HL-60/S4 (cell line): ENCODE results near the gene PLEKHB2.
"Not testable (repeated sequence)": the region's sequence is repeated elsewhere in the genome, so short reads cannot be mapped to it uniquely, and the experiment has no call there.

Source experiments
- in situ Hi-C: fragments of 300-500 bp; cut with MboI; formaldehyde crosslinking; loops from 2 replicates; pipeline ENCODE4 v1.14.3; 2022; ENCODE audit warnings: low sequenced_read_pairs

Gene PLEKHB2

DNA sequence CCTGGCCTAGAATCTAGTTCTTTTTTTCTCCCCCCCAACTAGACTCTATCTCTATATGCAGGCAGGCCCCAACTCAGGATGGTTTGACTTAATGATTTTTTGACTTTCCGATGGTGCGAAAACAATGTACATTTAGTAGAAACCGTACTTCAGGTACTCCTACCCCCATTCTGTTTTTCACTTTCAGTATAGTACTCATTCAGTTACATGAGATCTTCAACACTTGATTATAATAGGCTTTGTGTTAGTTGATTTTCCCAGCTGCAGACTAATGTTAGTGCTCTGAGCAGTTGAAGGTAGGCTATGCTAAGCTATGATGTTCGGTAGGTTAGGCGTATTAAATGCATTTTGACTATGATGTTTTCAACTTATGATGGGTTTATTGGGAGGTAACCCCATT lies 37.7 kb downstream of the PLEKHB2 start:
- in situ Hi-C loops = no loop called here

DNA sequence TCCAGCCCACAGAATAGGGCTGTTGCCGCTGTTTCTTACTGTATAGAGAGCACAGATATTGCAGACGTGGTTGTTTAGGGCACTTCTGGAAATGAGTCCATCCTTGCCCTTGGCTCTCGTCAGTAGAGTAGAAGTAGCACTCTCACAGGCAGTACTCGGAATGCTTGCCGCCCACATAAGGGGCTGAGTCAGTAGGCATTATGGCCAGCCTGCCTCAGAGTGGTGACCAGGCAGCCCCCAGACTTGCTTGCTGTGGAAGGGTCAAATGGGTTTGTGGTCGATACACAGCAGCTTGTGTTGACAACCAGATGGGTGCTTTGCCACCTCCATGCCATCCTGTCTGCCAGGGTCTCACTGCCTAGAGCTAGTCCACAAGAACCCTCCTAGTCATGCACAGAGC lies 38.7 kb downstream of the PLEKHB2 start:
- in situ Hi-C loops = no loop called here

DNA sequence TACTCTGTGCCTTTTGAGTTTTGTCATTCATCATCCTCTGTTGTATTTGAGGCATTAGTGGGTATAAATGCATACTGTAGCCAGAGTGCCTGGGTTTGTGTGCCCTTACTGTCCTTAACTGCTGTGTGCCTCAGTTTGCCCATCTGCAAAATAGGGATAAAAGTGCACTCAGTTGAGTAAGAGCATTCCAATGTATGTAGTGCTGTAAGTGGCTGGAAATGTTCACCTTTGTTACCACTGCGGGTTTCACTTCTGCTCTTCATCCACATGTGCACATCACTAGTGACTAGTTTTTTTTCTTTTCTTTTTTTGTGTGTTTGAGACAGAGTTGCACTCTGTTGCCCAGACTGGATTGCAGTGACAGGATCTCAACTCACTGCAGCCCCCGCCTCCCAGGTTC lies 39.9 kb downstream of the PLEKHB2 start:
- in situ Hi-C loops = no loop called here

DNA sequence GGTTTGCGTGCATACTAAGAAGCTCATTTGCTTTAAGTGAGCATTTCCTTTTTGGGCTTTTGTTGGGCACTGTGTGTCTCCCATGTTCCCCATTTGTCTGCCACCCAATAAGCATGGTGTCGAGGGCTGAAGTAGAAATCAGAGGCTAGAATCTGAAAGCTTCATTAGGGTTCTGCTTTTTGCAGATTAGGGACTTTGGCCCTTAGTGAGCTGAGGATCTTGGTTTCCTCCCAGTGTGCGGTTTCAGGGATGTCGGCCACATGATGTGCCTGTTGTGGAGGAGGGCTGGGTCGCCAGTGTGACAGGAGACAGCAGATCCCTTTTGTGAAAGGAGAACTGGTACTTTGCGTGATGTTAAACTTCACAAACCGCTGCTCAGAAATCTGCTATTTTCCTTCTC lies 41.1 kb downstream of the PLEKHB2 start:
- in situ Hi-C loops = no loop called here

DNA sequence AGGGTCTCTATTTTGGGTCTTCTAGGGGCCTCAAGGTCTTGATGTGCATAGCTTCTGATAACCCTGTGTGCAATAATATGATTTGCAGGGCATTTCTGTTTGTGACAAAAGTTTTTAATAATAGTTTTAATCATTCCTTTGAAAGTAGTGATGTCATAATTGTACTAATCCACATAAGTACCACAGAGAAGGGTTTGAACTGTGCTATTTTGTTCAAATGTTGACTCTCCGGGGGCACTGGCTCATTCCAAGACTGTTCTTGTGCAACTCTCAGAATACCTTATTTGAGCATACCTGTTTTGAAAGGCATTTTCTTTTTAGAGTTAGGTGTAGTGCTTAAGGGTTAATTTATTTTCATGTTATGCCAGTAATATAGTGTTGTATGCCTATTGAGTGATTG lies 41.6 kb downstream of the PLEKHB2 start:
- in situ Hi-C loops = no loop called here

DNA sequence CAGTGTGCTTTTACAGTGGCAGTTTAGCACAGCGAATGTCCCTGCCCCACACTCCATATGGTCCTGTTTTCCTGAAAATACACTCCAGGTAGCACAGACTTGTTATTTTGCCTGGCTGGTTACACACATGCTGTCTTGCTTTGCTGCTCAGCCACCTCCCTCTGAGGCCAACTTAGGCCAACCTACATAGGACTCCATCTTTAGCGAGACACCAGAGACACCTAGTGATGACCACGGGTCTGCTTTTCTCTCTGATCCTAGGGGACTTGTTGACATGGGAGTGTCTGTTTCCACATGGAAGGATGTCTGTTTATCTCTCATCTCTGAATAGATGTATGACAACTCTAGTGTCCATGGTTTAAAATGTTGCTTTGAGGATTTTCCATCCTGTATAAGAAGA lies 43.3 kb downstream of the PLEKHB2 start:
- in situ Hi-C loops = no loop called here

DNA sequence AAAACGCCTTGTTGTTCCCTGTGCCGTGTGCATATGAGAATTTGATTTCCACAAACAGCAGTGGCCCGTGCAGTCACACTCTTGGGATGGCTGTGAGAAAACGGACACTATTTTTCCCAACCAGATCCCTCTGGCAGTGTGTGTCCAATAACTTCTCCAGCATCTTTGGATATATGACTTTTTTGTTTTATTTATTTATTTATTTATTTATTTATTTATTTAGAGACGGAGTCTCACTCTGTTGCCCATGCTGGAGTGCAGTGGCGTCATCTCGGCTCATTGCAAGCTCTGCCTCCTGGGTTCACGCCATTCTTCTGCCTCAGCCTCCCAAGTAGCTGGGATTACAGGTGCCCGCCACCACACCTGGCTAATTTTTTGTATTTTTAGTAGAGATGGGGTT lies 45.0 kb downstream of the PLEKHB2 start:
- in situ Hi-C loops = not testable (repeated sequence)

DNA sequence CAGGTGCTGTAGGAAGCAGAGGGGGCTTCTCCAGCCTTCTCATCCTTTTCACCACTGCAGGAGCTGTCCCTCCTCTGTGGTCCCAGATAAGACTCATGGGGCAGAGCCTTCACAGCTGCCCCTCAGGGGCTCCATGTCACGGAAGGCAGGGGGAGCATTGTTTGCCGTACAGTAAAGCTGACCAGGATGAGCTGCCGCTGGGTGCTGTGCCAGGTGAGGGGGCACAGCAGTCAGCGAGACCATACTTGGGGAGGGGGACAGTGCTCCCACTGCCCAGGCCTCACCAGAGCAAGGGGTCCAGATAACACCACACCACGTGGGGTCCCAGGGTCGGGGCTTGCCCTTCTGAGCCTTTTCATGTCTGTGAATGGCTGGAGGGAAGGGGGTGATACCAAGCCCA lies 46.3 kb downstream of the PLEKHB2 start:
- in situ Hi-C loops = no loop called here

DNA sequence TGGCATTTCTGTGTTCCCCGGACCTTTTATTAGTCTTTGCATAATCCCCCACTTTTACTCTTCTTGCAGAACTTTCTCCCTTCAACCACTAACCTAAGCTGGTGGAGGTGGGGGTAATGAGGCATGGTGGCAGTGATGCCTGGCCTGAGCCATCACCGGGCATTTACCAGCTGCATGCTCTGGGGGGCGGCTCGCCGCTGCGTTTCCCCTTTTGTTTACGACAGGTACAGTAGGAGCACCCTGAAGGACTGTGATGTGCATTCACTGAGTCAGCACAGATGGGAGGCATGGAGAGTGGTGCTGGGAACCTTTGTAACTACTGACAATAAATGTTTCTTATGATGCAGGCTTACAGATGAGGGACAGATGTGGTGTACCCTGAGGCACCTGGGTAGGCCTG lies 46.9 kb downstream of the PLEKHB2 start:
- in situ Hi-C loops = no loop called here

DNA sequence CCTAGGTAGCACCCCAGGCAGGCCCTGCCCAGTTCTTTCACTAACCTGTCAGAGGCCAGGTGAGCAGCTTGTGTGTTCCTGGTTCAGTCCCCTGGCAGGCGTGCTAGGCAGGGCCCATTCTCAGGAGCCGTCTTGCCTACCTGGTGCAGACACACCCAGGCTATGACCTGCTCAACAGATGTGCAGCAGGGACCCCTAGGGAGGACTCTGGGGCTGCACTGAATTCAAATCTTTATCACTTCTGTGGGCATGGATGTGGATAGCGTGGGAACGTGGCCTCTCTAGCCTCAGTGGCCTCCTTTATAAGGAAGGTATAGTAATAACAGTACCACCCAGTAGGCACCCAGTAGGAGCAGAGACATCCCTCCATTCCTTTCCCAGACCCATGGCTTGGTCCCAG lies 48.4 kb downstream of the PLEKHB2 start:
- in situ Hi-C loops = no loop called here

DNA sequence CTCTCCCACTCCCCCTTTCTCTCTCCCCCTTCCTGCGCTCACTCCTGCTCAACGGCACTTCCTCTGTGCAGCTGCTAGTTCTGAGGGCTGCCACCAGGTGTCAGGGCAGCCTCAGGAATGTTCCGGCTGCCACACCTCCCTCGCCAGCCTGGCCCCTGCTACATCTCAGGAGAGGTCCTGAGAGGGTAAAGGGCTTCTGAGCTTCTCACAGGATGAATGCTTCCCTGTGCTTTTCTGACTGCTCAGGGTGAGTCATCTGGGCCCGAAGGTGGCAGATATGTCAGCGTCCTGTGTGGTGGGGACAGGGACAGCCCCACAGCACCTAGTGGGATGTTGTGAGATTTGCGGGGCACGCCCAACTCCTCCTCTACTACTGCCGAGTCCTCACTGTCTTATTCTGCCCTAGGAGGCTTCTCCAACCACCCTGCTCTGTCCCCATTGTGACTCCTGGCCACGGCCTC lies 49.0 kb downstream of the PLEKHB2 start:
- in situ Hi-C loops = no loop called here

DNA sequence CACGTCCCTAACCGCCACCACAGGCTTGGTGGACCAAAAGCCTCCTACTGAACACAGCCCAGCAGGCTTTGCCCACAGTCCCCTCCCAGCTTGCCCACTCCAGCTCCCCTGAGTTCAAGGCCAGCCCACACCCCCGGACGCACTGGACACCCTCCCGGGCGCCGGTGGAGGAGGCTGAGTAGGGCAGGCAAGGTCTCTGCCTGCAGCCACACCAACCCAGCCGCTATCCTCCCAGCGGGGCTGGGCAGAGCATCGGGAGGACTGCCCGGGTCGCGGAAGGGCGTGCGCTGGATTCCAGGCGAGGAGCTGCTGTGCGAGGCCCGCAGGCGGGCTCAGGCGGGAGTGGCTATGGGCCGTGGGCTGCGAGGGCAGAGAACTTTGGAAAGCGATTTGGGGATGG lies 49.5 kb downstream of the PLEKHB2 start:
- in situ Hi-C loops = no loop called here

DNA sequence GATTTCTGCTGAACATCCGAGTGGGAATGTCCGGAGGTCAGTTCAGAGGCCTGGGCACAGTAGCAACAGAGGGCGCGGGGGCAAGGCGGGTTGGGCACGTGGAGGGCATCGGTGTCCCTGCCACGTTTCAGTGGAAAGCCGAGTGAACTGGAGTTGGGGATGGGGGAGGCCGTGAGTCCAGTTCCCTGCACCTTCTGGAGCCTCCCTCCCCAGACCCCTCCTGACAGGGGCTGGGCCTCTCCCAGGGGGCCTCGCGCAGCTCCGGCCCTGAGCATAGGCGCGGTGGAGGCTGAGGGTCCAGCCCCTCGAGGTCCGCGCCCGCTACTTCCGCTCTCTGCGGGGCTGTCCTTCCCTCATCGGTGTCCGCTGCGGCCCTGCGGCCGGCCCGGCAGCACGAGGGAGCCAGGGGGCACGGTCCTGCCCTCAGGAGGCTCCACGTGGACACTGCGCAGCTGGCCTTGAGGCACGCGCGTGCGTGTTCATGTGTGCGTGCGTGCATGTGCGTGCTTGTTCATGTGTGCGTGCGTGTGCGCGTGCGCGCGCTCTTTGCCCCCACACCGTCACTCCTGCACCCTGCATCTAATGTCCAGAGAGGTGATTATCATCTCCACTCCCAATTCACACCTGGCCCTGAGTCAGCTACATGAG lies 50.2 kb downstream of the PLEKHB2 start:
- in situ Hi-C loops = no loop called here

DNA sequence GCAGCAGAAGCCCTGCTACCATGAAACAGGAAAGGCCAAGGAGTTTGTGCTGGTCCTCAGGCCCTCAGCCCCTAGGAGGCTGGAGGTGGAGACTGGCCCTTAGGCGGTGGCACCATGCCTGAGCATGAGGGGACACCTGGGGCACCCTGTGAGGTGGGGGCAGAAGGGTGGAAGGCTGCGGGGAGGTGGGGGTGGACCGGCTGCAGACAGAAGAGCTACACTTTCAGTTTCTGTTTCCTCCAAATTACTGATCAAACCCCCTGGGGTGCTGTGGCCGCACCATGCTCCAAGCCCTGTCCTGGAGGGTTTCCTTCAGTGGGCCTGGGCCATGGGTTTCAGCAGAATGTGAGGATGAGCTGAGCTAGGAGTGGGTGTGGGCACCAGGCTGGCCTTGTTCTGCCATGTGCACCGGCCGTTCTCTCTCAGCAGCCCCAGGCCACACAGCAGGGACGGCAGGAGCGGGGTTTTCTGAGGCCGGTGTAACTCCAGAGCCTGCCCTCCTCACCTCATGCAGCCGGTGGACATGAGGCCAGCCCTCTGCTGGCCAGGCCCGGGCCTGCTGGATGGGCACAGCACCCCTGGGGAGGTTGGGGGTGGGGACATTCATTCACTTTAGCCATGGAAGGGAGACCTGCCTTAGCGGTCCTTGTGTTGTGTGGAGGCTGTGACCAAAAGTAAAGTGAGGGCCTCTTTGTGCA lies 51.5 kb downstream of the PLEKHB2 start:
- in situ Hi-C loops = no loop called here

DNA sequence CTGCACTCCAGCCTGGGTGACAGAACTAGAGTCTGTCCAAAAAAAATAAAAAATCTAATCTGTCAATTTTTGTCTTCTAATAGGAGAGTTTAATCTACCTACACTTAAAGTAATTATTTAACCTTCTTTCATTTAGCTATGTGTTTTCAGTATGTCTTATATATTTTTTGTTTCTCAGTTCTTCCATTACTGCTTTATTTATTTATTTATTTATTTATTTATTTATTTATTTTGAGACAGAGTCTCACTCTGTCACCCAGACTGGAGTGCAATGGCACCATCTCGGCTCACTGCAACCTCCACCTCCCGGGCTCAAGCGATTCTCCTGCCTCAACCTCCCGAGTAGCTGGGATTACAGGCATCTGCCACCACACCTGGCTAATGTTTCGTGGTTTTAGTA lies 60.4 kb downstream of the PLEKHB2 start:
- in situ Hi-C loops = not testable (repeated sequence)

DNA sequence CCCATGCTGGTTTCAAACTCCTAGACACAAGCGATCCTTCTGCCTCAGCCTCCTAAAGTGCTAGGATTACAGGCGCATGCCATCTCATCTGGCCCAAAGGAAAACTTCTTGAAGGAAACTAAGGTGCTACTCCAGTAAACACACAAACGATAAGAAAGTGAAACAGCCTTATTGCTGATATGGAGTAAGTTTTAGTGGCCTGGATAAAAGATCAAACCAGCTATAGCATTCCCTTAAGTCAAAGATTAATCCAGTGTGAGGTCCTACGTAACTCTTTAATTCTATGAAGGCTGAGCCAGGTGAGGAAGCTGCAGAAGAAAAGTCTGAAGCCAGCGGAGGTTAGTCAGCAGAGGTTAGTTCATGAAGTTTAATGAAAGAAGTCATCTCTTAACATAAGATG lies 63.4 kb downstream of the PLEKHB2 start:
- in situ Hi-C loops = no loop called here

DNA sequence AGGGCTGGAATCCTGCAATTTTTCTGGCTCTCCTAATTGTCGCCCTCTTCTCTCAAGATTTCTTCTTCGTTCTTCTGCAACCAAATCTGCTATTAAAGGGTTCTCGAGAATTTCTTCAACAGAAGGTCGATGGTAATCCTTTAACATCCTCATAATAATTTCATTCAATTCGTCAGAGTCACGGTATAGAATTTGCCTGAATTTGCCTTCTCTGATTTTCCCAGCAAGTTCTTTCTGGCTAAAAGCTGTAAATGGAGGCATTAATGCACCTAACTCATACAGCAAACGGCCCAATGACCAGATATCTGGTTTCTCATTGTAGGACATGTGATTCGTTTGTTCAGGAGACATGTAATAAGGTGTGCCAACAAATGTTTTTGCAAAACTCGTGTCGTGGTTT lies 72.9 kb downstream of the PLEKHB2 start:
- in situ Hi-C loops = not testable (repeated sequence)

DNA sequence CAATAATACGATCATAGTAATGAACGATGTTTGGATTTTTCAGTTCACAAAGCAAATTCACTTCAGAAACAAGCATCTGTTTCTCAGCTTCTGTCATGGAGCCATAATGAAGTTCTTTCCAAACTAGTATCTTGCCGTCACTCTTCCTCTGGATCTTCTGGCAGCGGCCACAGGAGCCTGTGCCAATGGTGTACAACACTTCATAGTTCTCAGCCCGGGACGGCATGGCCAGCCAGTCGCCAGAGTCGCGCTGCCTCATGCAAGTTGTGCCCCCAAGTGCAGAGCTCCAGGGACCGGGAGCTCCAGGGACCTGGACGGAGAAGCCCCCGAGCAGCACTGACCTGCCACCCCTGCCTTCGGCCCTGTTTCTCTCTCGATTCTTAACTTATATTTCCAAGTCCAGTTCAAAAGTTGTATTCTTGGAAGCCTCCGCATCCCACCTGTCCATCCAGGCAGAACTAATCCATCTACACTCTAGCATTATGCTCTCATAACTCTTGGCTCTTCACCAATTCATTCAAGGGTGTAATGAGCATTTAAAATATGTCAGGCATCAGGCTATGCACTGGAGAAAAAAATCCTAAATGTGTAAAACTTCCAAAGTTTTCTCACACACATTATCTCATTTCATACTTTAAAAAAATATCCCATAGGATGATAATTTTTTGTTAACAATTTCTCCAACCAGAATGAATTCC lies 73.7 kb downstream of the PLEKHB2 start:
- in situ Hi-C loops = not testable (repeated sequence)

DNA sequence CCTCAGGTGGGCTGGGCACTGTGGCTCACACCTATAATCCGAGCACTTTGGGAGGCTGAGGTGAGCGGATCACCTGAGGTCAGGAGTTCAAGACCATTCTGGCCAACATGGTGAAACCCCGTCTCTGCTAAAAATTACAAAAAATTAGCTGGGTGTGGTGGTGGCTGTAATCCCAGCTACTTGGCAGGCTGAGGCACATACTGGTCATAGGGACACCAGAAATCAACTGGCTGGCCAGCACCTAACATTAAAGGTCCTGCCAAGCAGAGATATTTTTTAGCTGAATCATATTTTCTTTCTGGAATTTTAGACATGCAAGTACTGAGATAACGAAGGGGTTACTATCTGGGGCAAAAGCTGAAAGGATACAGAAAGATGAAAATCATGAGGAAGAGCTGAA lies 76.3 kb downstream of the PLEKHB2 start:
- in situ Hi-C loops = not testable (repeated sequence)

DNA sequence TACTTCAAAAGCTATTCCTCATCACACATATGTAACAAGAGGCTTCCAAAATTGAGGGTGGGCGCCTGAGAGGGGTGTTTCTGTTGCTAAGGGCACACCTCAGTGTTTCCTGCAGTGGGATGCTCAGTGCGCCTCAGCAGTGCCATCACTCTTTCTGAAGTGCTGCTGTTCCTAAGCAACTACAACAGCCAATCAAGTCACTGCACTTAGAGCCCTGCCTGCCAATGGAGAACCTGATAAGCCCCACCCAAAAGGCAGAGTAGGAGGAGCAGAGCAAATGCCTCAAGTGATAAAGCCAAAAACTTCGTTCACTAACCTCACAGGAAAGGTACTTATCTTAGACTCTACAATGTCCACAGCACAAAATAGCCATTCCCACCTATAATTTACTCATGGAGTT lies 88.3 kb downstream of the PLEKHB2 start:
- in situ Hi-C loops = not testable (repeated sequence)

DNA sequence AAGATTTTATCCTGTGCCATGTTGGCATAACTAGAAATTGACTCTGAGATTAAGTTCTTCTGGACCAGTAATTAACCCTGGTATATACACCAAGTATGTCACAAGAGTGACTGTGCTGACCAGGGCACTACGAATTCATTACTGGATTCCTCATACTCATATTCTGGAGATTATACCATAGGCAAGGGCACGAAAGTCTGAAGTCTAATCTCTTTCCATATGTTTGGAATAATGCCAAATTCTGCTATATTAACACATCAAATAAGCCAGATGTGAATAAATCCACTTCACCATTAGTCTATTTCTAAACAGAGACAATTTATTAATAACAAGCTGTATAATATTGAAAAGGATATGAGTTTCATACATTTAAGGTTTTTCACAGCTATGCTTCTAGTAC lies 91.0 kb downstream of the PLEKHB2 start:
- in situ Hi-C loops = not testable (repeated sequence)
